GM12873 (cell line): ENCODE data around the gene SYNJ2.

ENCODE experiments used
- CTCF ChIP-seq: IDR thresholded peaks from 2 replicates; pipeline ENCODE4 v1.5.1; 2012; ENCODE audit warnings: low read depth, mild to moderate bottlenecking, moderate library complexity, low read length, control low read depth; ENCODE audit not compliant: insufficient read depth; ENCODE audit errors: missing control alignments

SYNJ2 gene

GRCh38 chr6:158095671-158096070, 114.0 kb downstream of the SYNJ2 start:
- no peak for TF ChIP-seq CTCF

GRCh38 chr6:158103228-158103627, 121.6 kb downstream of the SYNJ2 start:
- TF ChIP-seq CTCF, result no peak

- TF ChIP-seq CTCF, result no peak
Measured at GRCh38 chr6:158104696-158105095, 123.0 kb downstream of the SYNJ2 start.

- TF ChIP-seq CTCF, result no peak
Measured at GRCh38 chr6:158109748-158110147, 128.1 kb downstream of the SYNJ2 start.

- no peak for TF ChIP-seq CTCF
Measured at GRCh38 chr6:158110986-158111385, 129.3 kb downstream of the SYNJ2 start.

- TF ChIP-seq CTCF, result no peak
Measured at GRCh38 chr6:158111987-158112386, 130.3 kb downstream of the SYNJ2 start.

- TF ChIP-seq CTCF, result no peak
Measured at GRCh38 chr6:158113802-158114201, 132.1 kb downstream of the SYNJ2 start.
